ENCODE results near the gene OR11A1.

The OR11A1 gene

GRCh38 chr6:29456971-29457370 is at the start of gene OR11A1, which contains the start of gene OR2H1:
Gene OR11A1 (minus strand): TSS chr6:29457071. CDS start chr6:29427641, 29,430 bp downstream.
Gene OR2H1 (plus strand): TSS chr6:29457155. CDS start chr6:29461770, 4,615 bp downstream.
- H3K27me3 ChIP-seq (ENCODE audit: control insufficient read depth, insufficient read depth, low read length), result no peaks in the 10 kb centered on the region
- H3K4me3 ChIP-seq (ENCODE audit: low read length), result no peak within 1 kb of the TSS
- no peak within 1 kb of the TSS for H3K27ac ChIP-seq (ENCODE audit: low read length)
- no peaks in the 10 kb centered on the region for H3K4me1 ChIP-seq (ENCODE audit: control insufficient read depth, low read depth, low read length)
- no peaks in the 10 kb centered on the region for H3K36me3 ChIP-seq (ENCODE audit: control insufficient read depth, low read depth, low read length)
- no peaks in the 10 kb centered on the region for H3K9me3 ChIP-seq (ENCODE audit: control insufficient read depth, low read depth, low read length)
- H3K9ac ChIP-seq (ENCODE audit: low read length), result no peak within 1 kb of the TSS

GRCh38 chr6:29506446-29507067 is 49.7 kb upstream of the OR11A1 start:
- Histone ChIP-seq H3K27me3 (ENCODE audit: control insufficient read depth, insufficient read depth, low read length) (no peaks in the 10 kb centered on the region), H3K27ac (ENCODE audit: low read length) (no peak overlapping the region), H3K9me3 (ENCODE audit: control insufficient read depth, low read depth, low read length) (no peaks in the 10 kb centered on the region), H3K4me3 (ENCODE audit: low read length) (no peak overlapping the region), H3K9ac (ENCODE audit: low read length) (no peak overlapping the region), H3K36me3 (ENCODE audit: control insufficient read depth, low read depth, low read length) (no peaks in the 10 kb centered on the region), H3K4me1 (ENCODE audit: control insufficient read depth, low read depth, low read length) (peaks cover 4% of the 10 kb centered on the region)

GRCh38 chr6:29505808-29506207 is 48.9 kb upstream of the OR11A1 start:
- no peak overlapping the region for H3K4me3 ChIP-seq (ENCODE audit: low read length)
- peaks cover 4% of the 10 kb centered on the region for H3K4me1 ChIP-seq (ENCODE audit: control insufficient read depth, low read depth, low read length)
- H3K9ac ChIP-seq (ENCODE audit: low read length), result no peak overlapping the region
- H3K36me3 ChIP-seq (ENCODE audit: control insufficient read depth, low read depth, low read length), result no peaks in the 10 kb centered on the region
- H3K9me3 ChIP-seq (ENCODE audit: control insufficient read depth, low read depth, low read length), result no peaks in the 10 kb centered on the region
- H3K27me3 ChIP-seq (ENCODE audit: control insufficient read depth, insufficient read depth, low read length), result no peaks in the 10 kb centered on the region
- H3K27ac ChIP-seq (ENCODE audit: low read length), result no peak overlapping the region

- Histone ChIP-seq H3K9ac (ENCODE audit: low read length) (no peak overlapping the region), H3K4me1 (ENCODE audit: control insufficient read depth, low read depth, low read length) (no peaks in the 10 kb centered on the region), H3K9me3 (ENCODE audit: control insufficient read depth, low read depth, low read length) (no peaks in the 10 kb centered on the region), H3K27me3 (ENCODE audit: control insufficient read depth, insufficient read depth, low read length) (no peaks in the 10 kb centered on the region), H3K36me3 (ENCODE audit: control insufficient read depth, low read depth, low read length) (no peaks in the 10 kb centered on the region), H3K4me3 (ENCODE audit: low read length) (no peak overlapping the region), H3K27ac (ENCODE audit: low read length) (no peak overlapping the region)
Observed at GRCh38 chr6:29504961-29505360, 48.1 kb upstream of the OR11A1 start.

- H3K27me3 ChIP-seq (ENCODE audit: control insufficient read depth, insufficient read depth, low read length), result no peaks in the 10 kb centered on the region
- no peak overlapping the region for H3K27ac ChIP-seq (ENCODE audit: low read length)
- H3K9ac ChIP-seq (ENCODE audit: low read length), result no peak overlapping the region
- no peaks in the 10 kb centered on the region for H3K9me3 ChIP-seq (ENCODE audit: control insufficient read depth, low read depth, low read length)
- no peaks in the 10 kb centered on the region for H3K4me1 ChIP-seq (ENCODE audit: control insufficient read depth, low read depth, low read length)
- no peaks in the 10 kb centered on the region for H3K36me3 ChIP-seq (ENCODE audit: control insufficient read depth, low read depth, low read length)
- no peak overlapping the region for H3K4me3 ChIP-seq (ENCODE audit: low read length)
Observed at GRCh38 chr6:29502597-29502996, 45.7 kb upstream of the OR11A1 start.

GRCh38 chr6:29502181-29502580 is 45.3 kb upstream of the OR11A1 start:
- H3K9me3 ChIP-seq (ENCODE audit: control insufficient read depth, low read depth, low read length), result no peaks in the 10 kb centered on the region
- no peaks in the 10 kb centered on the region for H3K36me3 ChIP-seq (ENCODE audit: control insufficient read depth, low read depth, low read length)
- H3K4me1 ChIP-seq (ENCODE audit: control insufficient read depth, low read depth, low read length), result no peaks in the 10 kb centered on the region
- no peak overlapping the region for H3K4me3 ChIP-seq (ENCODE audit: low read length)
- H3K27me3 ChIP-seq (ENCODE audit: control insufficient read depth, insufficient read depth, low read length), result no peaks in the 10 kb centered on the region
- H3K9ac ChIP-seq (ENCODE audit: low read length), result no peak overlapping the region
- H3K27ac ChIP-seq (ENCODE audit: low read length), result no peak overlapping the region

- no peak overlapping the region for H3K27ac ChIP-seq (ENCODE audit: low read length)
- no peaks in the 10 kb centered on the region for H3K4me1 ChIP-seq (ENCODE audit: control insufficient read depth, low read depth, low read length)
- H3K9me3 ChIP-seq (ENCODE audit: control insufficient read depth, low read depth, low read length), result no peaks in the 10 kb centered on the region
- H3K36me3 ChIP-seq (ENCODE audit: control insufficient read depth, low read depth, low read length), result no peaks in the 10 kb centered on the region
- H3K9ac ChIP-seq (ENCODE audit: low read length), result no peak overlapping the region
- H3K4me3 ChIP-seq (ENCODE audit: low read length), result no peak overlapping the region
- no peaks in the 10 kb centered on the region for H3K27me3 ChIP-seq (ENCODE audit: control insufficient read depth, insufficient read depth, low read length)
Observed at GRCh38 chr6:29501106-29501505, 44.2 kb upstream of the OR11A1 start.

GRCh38 chr6:29500594-29500993 is 43.7 kb upstream of the OR11A1 start:
- no peak overlapping the region for H3K4me3 ChIP-seq (ENCODE audit: low read length)
- H3K9me3 ChIP-seq (ENCODE audit: control insufficient read depth, low read depth, low read length), result no peaks in the 10 kb centered on the region
- no peaks in the 10 kb centered on the region for H3K36me3 ChIP-seq (ENCODE audit: control insufficient read depth, low read depth, low read length)
- no peaks in the 10 kb centered on the region for H3K27me3 ChIP-seq (ENCODE audit: control insufficient read depth, insufficient read depth, low read length)
- H3K9ac ChIP-seq (ENCODE audit: low read length), result no peak overlapping the region
- H3K27ac ChIP-seq (ENCODE audit: low read length), result no peak overlapping the region
- no peaks in the 10 kb centered on the region for H3K4me1 ChIP-seq (ENCODE audit: control insufficient read depth, low read depth, low read length)

GRCh38 chr6:29499704-29500103 is 42.8 kb upstream of the OR11A1 start:
- Histone ChIP-seq H3K4me3 (ENCODE audit: low read length) (no peak overlapping the region), H3K27ac (ENCODE audit: low read length) (no peak overlapping the region), H3K27me3 (ENCODE audit: control insufficient read depth, insufficient read depth, low read length) (no peaks in the 10 kb centered on the region), H3K9me3 (ENCODE audit: control insufficient read depth, low read depth, low read length) (no peaks in the 10 kb centered on the region), H3K36me3 (ENCODE audit: control insufficient read depth, low read depth, low read length) (no peaks in the 10 kb centered on the region), H3K4me1 (ENCODE audit: control insufficient read depth, low read depth, low read length) (no peaks in the 10 kb centered on the region), H3K9ac (ENCODE audit: low read length) (no peak overlapping the region)

- Histone ChIP-seq H3K36me3 (ENCODE audit: control insufficient read depth, low read depth, low read length) (no peaks in the 10 kb centered on the region), H3K9me3 (ENCODE audit: control insufficient read depth, low read depth, low read length) (no peaks in the 10 kb centered on the region), H3K27me3 (ENCODE audit: control insufficient read depth, insufficient read depth, low read length) (no peaks in the 10 kb centered on the region), H3K9ac (ENCODE audit: low read length) (no peak overlapping the region), H3K4me1 (ENCODE audit: control insufficient read depth, low read depth, low read length) (no peaks in the 10 kb centered on the region), H3K4me3 (ENCODE audit: low read length) (no peak overlapping the region), H3K27ac (ENCODE audit: low read length) (no peak overlapping the region)
Observed at GRCh38 chr6:29496961-29497360, 40.1 kb upstream of the OR11A1 start.

- Histone ChIP-seq H3K9ac (ENCODE audit: low read length) (no peak overlapping the region), H3K27me3 (ENCODE audit: control insufficient read depth, insufficient read depth, low read length) (no peaks in the 10 kb centered on the region), H3K4me1 (ENCODE audit: control insufficient read depth, low read depth, low read length) (no peaks in the 10 kb centered on the region)
Observed at GRCh38 chr6:29495571-29495970, 38.7 kb upstream of the OR11A1 start.

GRCh38 chr6:29494131-29494530 is 37.3 kb upstream of the OR11A1 start:
- Histone ChIP-seq H3K4me3 (ENCODE audit: low read length) (no peak overlapping the region), H3K9me3 (ENCODE audit: control insufficient read depth, low read depth, low read length) (no peaks in the 10 kb centered on the region), H3K4me1 (ENCODE audit: control insufficient read depth, low read depth, low read length) (no peaks in the 10 kb centered on the region), H3K36me3 (ENCODE audit: control insufficient read depth, low read depth, low read length) (no peaks in the 10 kb centered on the region), H3K27me3 (ENCODE audit: control insufficient read depth, insufficient read depth, low read length) (no peaks in the 10 kb centered on the region), H3K9ac (ENCODE audit: low read length) (no peak overlapping the region), H3K27ac (ENCODE audit: low read length) (no peak overlapping the region)

More at GRCh38 chr6:29495571-29495970, 38.7 kb upstream of the OR11A1 start:
- Histone ChIP-seq H3K4me3 (ENCODE audit: low read length) (no peak overlapping the region), H3K27ac (ENCODE audit: low read length) (no peak overlapping the region), H3K36me3 (ENCODE audit: control insufficient read depth, low read depth, low read length) (no peaks in the 10 kb centered on the region), H3K9me3 (ENCODE audit: control insufficient read depth, low read depth, low read length) (no peaks in the 10 kb centered on the region)
